ENCODE results near the gene CROCC2. TPM values are rescaled to one million over a fixed set of nuclear protein-coding genes. Genes with fewer than 3 reads are reported as not detected.

Gene CROCC2
- total RNA-seq, 1 experiment from 2014 or later = not detected

GRCh38 chr2:240954436-240955305, 48.5 kb downstream of the CROCC2 start:
- no peaks in the 10 kb centered on the region for H4K20me1 ChIP-seq (ENCODE audit: insufficient read depth)
- ChIA-PET RAD21 (ENCODE audit: low non-redundant PET in 1 of 2, low total read pairs in 2 of 2, uncharacterized antibody in 2 of 2, unreplicated experiment in 2 of 2) (no interaction called here), CTCF (no interaction called here), POLR2A (no interaction called here)
- DNase-seq (ENCODE audit: low read depth, low spot score) = no peak
- H3K9me2 ChIP-seq (ENCODE audit: insufficient read depth) = no peaks in the 10 kb centered on the region
- no peaks in the 10 kb centered on the region for H3K4me1 ChIP-seq (ENCODE audit: control insufficient read depth in 1 of 2, insufficient read depth in 2 of 2, low read length in 2 of 2)
- BruUV-seq (replicated peaks) = no TSS peak
- no peak for TF ChIP-seq ELF1 (IDR thresholded peaks at IDR 0.05; ENCODE audit: borderline replicate concordance, low read depth)
- no peak for TF ChIP-seq ZNF274 (IDR thresholded peaks at IDR 0.05; ENCODE audit: low read depth, low read length)
- TF ChIP-seq JUND (IDR thresholded peaks at IDR 0.05) = no peak
- TF ChIP-seq ATF3 (IDR thresholded peaks at IDR 0.05) = no peak
- TF ChIP-seq YY1 (IDR thresholded peaks at IDR 0.05; ENCODE audit: extremely low read depth, insufficient replicate concordance, low read depth, low read length) = no peak
- TF ChIP-seq FOSL1 (IDR thresholded peaks at IDR 0.05; ENCODE audit: low read depth) = no peak
- no peak for TF ChIP-seq TCF7L2 (IDR thresholded peaks at IDR 0.05; ENCODE audit: borderline replicate concordance, extremely low read depth, insufficient read depth, insufficient read length)
- TF ChIP-seq POLR2AphosphoS5 (IDR thresholded peaks at IDR 0.05; ENCODE audit: low read depth, low read length) = no peak
- TF ChIP-seq EZH2phosphoT487 (IDR thresholded peaks at IDR 0.05; ENCODE audit: borderline replicate concordance) = no peak
- TF ChIP-seq EGR1 (IDR thresholded peaks at IDR 0.05; ENCODE audit: low read depth) = no peak
- ATAC-seq = no peak
- H3K9me3 ChIP-seq (ENCODE audit: control insufficient read depth in 1 of 2, insufficient read depth in 1 of 2, low read depth in 1 of 2, low read length in 2 of 2) = no peaks in the 10 kb centered on the region
- intact Hi-C loops (cut with micrococcal nuclease) = no loop called here
- H3K4me3 ChIP-seq (replicated peaks in 1 of 2; ENCODE audit: low read depth in 1 of 2, low read length in 2 of 2) = no peak overlapping the region
- H3K27me3 ChIP-seq (ENCODE audit: insufficient read depth, low read length) = peaks cover 10% of the 10 kb centered on the region
- H3K27ac ChIP-seq (ENCODE audit: low read depth, low read length) = no peak overlapping the region
- no peak overlapping the region for H3K4me2 ChIP-seq (ENCODE audit: low read length)
- no peak overlapping the region for H2AFZ ChIP-seq (ENCODE audit: low read depth, low read length, poor library complexity, severe bottlenecking)
- no peak overlapping the region for H3K9ac ChIP-seq (ENCODE audit: low read length)
- H3K79me2 ChIP-seq (ENCODE audit: insufficient read depth, low read length) = no peaks in the 10 kb centered on the region
- H3K36me3 ChIP-seq (ENCODE audit: control insufficient read depth in 1 of 2, insufficient read depth in 2 of 2, low read length in 2 of 2) = no peaks in the 10 kb centered on the region
